Mesenchymal stem cell (in vitro differentiated cells and primary cell): Measurements from ENCODE around the gene CATSPER1.

Experiments used
- DNase-seq: peaks from one replicate; pipeline ENCODE4 v3.0.0-alpha.2; 2013
- H2AFZ ChIP-seq: one replicate; pipeline ENCODE4 v1.6.1; 2013; ENCODE audit warnings: low read depth, mild to moderate bottlenecking, control low read depth, inconsistent platforms, low read length, moderate library complexity
- H2AK5ac ChIP-seq: 2 replicates; pipeline ENCODE4 v1.6.1; 2013; ENCODE audit warnings: low read length, moderate library complexity, mild to moderate bottlenecking, inconsistent platforms; ENCODE audit not compliant: severe bottlenecking
- H2BK120ac ChIP-seq: one replicate; pipeline ENCODE4 v1.6.1; 2013; ENCODE audit warnings: low read depth, mild to moderate bottlenecking, inconsistent platforms, low read length, moderate library complexity
- H2BK12ac ChIP-seq, 2 experiments: one replicate each; pipeline ENCODE4 v1.6.1; 2013; ENCODE audit warnings: inconsistent platforms in 2 of 2, low read length in 2 of 2, mild to moderate bottlenecking in 2 of 2, moderate library complexity in 2 of 2, control low read depth in 1 of 2
- H2BK15ac ChIP-seq: one replicate; pipeline ENCODE4 v1.6.1; 2013; ENCODE audit warnings: mild to moderate bottlenecking, low read depth, inconsistent platforms; ENCODE audit not compliant: poor library complexity, severe bottlenecking
- H2BK5ac ChIP-seq: 2 replicates; pipeline ENCODE4 v1.6.1; 2013; ENCODE audit warnings: low read depth, mild to moderate bottlenecking, low read length, control low read depth, inconsistent platforms; ENCODE audit not compliant: poor library complexity, severe bottlenecking
- H3K14ac ChIP-seq, 2 experiments: one replicate each; pipeline ENCODE4 v1.6.1; 2013; ENCODE audit warnings: inconsistent platforms in 2 of 2, low read length in 2 of 2, control low read depth in 1 of 2, mild to moderate bottlenecking in 1 of 2, moderate library complexity in 1 of 2
- H3K18ac ChIP-seq, 2 experiments: one replicate each; pipeline ENCODE4 v1.6.1; 2013; ENCODE audit warnings: inconsistent platforms in 2 of 2, low read length in 2 of 2, control low read depth in 1 of 2, low read depth in 1 of 2, mild to moderate bottlenecking in 1 of 2
- H3K23ac ChIP-seq, 2 experiments: one replicate each; pipeline ENCODE4 v1.6.1; 2013; ENCODE audit warnings: inconsistent platforms in 2 of 2, low read length in 2 of 2, mild to moderate bottlenecking in 2 of 2, moderate library complexity in 2 of 2, control low read depth in 1 of 2
- H3K27ac ChIP-seq: 2 replicates; pipeline ENCODE4 v1.5.1; 2013; ENCODE audit warnings: mild to moderate bottlenecking, moderate library complexity, low read length, control low read depth, inconsistent platforms; ENCODE audit not compliant: poor library complexity, severe bottlenecking
- H3K27me3 ChIP-seq, 2 experiments: 2 replicates each; pipeline versions ENCODE4 v1.6.1 to v1.7.0; 2013; ENCODE audit warnings: low read length in 2 of 2, mild to moderate bottlenecking in 2 of 2, moderate library complexity in 2 of 2, control low read depth in 1 of 2, inconsistent platforms in 1 of 2; ENCODE audit not compliant: control insufficient read depth in 1 of 2, insufficient read depth in 1 of 2
- H3K36me3 ChIP-seq, 2 experiments: 2 replicates each; pipeline versions ENCODE4 v1.6.1 to v1.7.0; 2013; ENCODE audit warnings: low read length in 2 of 2, control low read depth in 1 of 2, inconsistent platforms in 1 of 2, low read depth in 1 of 2, mild to moderate bottlenecking in 1 of 2; ENCODE audit not compliant: insufficient read depth in 2 of 2, control insufficient read depth in 1 of 2
- H3K4ac ChIP-seq, 2 experiments: one replicate each; pipeline ENCODE4 v1.6.1; 2013; ENCODE audit warnings: inconsistent platforms in 2 of 2, low read length in 2 of 2, mild to moderate bottlenecking in 2 of 2, moderate library complexity in 2 of 2, control low read depth in 1 of 2, low read depth in 1 of 2
- H3K4me1 ChIP-seq: 2 replicates; pipeline ENCODE4 v1.6.1; 2013; ENCODE audit warnings: low read depth, low read length, control low read depth; ENCODE audit not compliant: control insufficient read depth, insufficient read depth
- H3K4me2 ChIP-seq: 2 replicates; pipeline ENCODE4 v1.6.1; 2013; ENCODE audit warnings: low read length, mild to moderate bottlenecking, inconsistent platforms; ENCODE audit not compliant: poor library complexity, severe bottlenecking
- H3K4me3 ChIP-seq, 2 experiments: 2 replicates each; pipeline versions ENCODE4 v1.5.1 to v1.7.0; 2013; ENCODE audit warnings: low read length in 2 of 2, mild to moderate bottlenecking in 2 of 2, control low read depth in 1 of 2, low read depth in 1 of 2; ENCODE audit not compliant: insufficient read depth in 1 of 2
- H3K79me1 ChIP-seq: replicated peaks from 2 replicates; pipeline ENCODE4 v1.6.1; 2013; ENCODE audit warnings: mild to moderate bottlenecking, control low read depth, low read length, inconsistent platforms; ENCODE audit not compliant: poor library complexity, severe bottlenecking
- H3K9ac ChIP-seq: 2 replicates; pipeline ENCODE4 v1.7.0; 2013; ENCODE audit warnings: mild to moderate bottlenecking, low read length, moderate library complexity
- H3K9me3 ChIP-seq: 2 replicates; pipeline ENCODE4 v1.7.0; 2013; ENCODE audit warnings: mild to moderate bottlenecking, low read length; ENCODE audit not compliant: control insufficient read depth
- H4K8ac ChIP-seq: one replicate; pipeline ENCODE4 v1.6.1; 2013; ENCODE audit warnings: inconsistent platforms, mild to moderate bottlenecking, low read length, moderate library complexity
- H4K91ac ChIP-seq: one replicate; pipeline ENCODE4 v1.6.1; 2013; ENCODE audit warnings: mild to moderate bottlenecking, low read length, inconsistent platforms
- WGBS: methylation state at CpG from one replicate; pipeline ENCODE4 v1.1.7; 2013; ENCODE audit warnings: mixed read lengths; 5-methylcytosine and 5-hydroxymethylcytosine counted together

The CATSPER1 gene

DNA sequence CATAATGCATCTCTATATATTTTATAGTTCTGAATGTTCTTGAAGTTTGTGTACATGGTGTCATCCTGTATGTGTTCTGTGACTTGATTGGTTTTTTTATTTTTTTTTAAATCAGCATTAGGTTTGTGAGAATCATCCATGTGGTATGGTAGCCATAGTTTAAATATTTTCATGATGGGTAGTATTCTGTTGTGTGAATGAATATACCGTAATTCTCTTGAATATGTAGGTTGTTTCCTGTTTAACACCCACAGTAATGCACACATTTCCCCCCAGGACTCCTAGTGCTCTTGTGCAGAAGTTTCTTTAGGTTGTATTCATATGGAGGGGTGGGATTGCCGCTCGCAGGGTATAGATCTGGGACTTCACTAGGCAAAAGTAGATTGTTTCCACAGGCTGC is 45.8 kb upstream of the CATSPER1 start:
- no peak overlapping the region for H4K8ac ChIP-seq
- no peak overlapping the region for H2BK5ac ChIP-seq
- peaks cover 40 to 46% of the 10 kb centered on the region in 2 experiments for H3K36me3 ChIP-seq
- H3K4me1 ChIP-seq = peaks cover 13% of the 10 kb centered on the region
- H3K27ac ChIP-seq = no peak overlapping the region
- no peak overlapping the region for H4K91ac ChIP-seq
- WGBS = 100% methylated on average over 2 of the region's 3 CpGs
- no peak overlapping the region for H2AK5ac ChIP-seq
- H3K23ac ChIP-seq = no peak overlapping the region
- peaks cover 7% of the 10 kb centered on the region for H3K79me1 ChIP-seq
- no peak overlapping the region for H3K4me2 ChIP-seq
- H3K27me3 ChIP-seq = no peaks in the 10 kb centered on the region
- H2AFZ ChIP-seq = no peak overlapping the region
- peak overlapping the region; percentile 78 for H3K9ac ChIP-seq
- peak overlapping the region in 1 of 2 experiments; percentile 79 for H3K4me3 ChIP-seq
- H3K9me3 ChIP-seq = no peaks in the 10 kb centered on the region
- H2BK120ac ChIP-seq = no peak overlapping the region
- H3K4ac ChIP-seq = no peak overlapping the region
- no peak for DNase-seq
- no peak overlapping the region for H2BK15ac ChIP-seq
- H2BK12ac ChIP-seq = no peak overlapping the region
- no peak overlapping the region for H3K18ac ChIP-seq
- no peak overlapping the region for H3K14ac ChIP-seq

DNA sequence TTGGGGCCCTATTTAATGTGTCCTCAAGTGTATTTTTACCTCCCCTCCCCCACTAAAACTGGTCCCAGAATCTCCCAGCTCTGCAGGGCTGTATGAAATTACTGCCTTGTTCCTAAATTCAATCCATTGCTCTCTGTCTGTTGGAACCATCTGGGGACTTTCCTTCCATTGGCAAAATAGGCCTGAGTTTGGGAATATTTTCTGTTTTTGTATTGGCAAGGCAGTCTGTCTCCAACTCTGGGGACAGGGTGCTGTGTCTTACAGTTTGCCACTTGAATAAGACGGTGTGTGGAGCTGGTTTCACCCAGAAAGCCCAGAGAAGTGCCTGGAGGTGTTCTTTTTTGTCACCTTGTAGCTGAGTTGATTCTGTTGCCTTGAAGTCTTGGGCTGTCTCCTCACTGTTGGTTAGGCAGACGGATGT is 45.1 kb upstream of the CATSPER1 start:
- H3K9me3 ChIP-seq = no peaks in the 10 kb centered on the region
- no peak overlapping the region for H3K14ac ChIP-seq
- DNase-seq = no peak
- peak overlapping the region; percentile 21 for H3K27ac ChIP-seq
- H2AK5ac ChIP-seq = no peak overlapping the region
- no peak overlapping the region for H2AFZ ChIP-seq
- no peak overlapping the region for H4K91ac ChIP-seq
- H2BK120ac ChIP-seq = no peak overlapping the region
- peaks cover 39 to 53% of the 10 kb centered on the region in 2 experiments for H3K36me3 ChIP-seq
- H3K9ac ChIP-seq = peak overlapping the region; percentile 78
- H2BK12ac ChIP-seq = no peak overlapping the region
- no peak overlapping the region for H3K18ac ChIP-seq
- peaks cover 13% of the 10 kb centered on the region for H3K4me1 ChIP-seq
- H3K79me1 ChIP-seq = peaks cover 12% of the 10 kb centered on the region
- no peak overlapping the region for H4K8ac ChIP-seq
- no peak overlapping the region for H2BK5ac ChIP-seq
- no peak overlapping the region for H3K4ac ChIP-seq
- H3K4me2 ChIP-seq = peak overlapping the region; percentile 81
- H3K4me3 ChIP-seq = peak overlapping the region in 1 of 2 experiments; percentile 79
- H2BK15ac ChIP-seq = peak overlapping the region; percentile 12
- WGBS = 40% methylated on average over 1 of the region's 2 CpGs
- no peak overlapping the region for H3K23ac ChIP-seq
- no peaks in the 10 kb centered on the region for H3K27me3 ChIP-seq

DNA sequence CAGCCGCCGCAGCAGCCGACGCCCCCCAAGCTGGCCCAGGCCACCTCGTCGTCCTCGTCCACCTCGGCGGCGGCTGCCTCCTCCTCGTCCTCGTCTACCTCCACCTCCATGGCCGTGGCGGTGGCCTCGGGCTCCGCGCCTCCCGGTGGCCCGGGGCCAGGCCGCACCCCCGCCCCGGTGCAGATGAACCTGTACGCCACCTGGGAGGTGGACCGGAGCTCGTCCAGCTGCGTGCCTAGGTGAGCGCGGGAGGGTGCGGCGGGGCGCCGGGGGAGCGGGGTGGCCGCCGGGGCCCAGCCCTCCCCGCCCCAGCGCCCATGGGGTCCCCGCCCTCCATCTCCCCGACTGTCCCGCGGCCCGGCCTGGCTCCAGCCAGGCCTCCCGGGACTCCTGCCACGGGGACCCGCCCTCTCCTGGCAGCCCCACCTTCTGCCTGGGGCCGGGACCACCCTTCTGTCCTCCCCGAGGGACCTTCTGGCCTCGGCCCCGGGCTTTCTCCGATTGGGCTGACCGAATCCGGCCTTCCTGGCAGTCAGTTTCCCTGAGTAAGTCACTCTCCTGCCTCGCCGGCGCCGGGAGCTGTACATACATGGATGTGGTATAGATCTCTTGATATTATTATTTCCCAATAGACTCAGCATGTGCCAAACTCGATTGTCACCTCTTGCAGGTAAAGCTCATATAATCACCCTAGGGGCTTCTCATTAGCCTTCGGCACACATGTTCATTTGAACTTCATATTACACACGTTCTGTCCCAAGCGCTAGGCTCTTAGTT is 44.5 kb upstream of the CATSPER1 start:
- 3% methylated on average over 36 of the region's 60 CpGs for WGBS
- H4K8ac ChIP-seq = peak overlapping the region; percentile 62
- no peaks in the 10 kb centered on the region for H3K9me3 ChIP-seq

More for the DNA sequence above, 44.5 kb upstream of the CATSPER1 start:
- Histone ChIP-seq H3K4me3 (peak overlapping the region; percentile 79 to 97), H3K36me3 (peaks cover 42 to 55% of the 10 kb centered on the region in 2 experiments), H3K14ac (peak overlapping the region; percentile 43 to 97), H2AFZ (peak overlapping the region; percentile 90), H3K4ac (peak overlapping the region; percentile 65 to 98), H3K4me1 (peaks cover 13% of the 10 kb centered on the region), H3K9ac (peak overlapping the region; percentile 78), H2BK15ac (peak overlapping the region; percentile 85), H2BK5ac (no peak overlapping the region), H3K4me2 (peak overlapping the region; percentile 81), H3K23ac (peak overlapping the region in 1 of 2 experiments; percentile 90), H2AK5ac (no peak overlapping the region), H3K27me3 (no peaks in the 10 kb centered on the region), H2BK12ac (peak overlapping the region; percentile 12 to 93), H3K18ac (peak overlapping the region; percentile 86 to 98), H2BK120ac (peak overlapping the region; percentile 36), H4K91ac (peak overlapping the region; percentile 90), H3K27ac (peak overlapping the region; percentile 16), H3K79me1 (peaks cover 12% of the 10 kb centered on the region)
- peak; percentile 56 for DNase-seq
